Mesendoderm (in vitro differentiated cells): ENCODE measurements around the gene TTC34.

Source experiments
- DNase-seq: peaks from one replicate; pipeline ENCODE4 v3.0.0; 2013
- H2AK5ac ChIP-seq: 2 replicates; pipeline ENCODE4 v1.6.1; 2013; ENCODE audit warnings: low read length, inconsistent platforms
- H2BK120ac ChIP-seq: 2 replicates; pipeline ENCODE4 v1.6.1; 2013; ENCODE audit warnings: low read depth, mild to moderate bottlenecking, low read length, moderate library complexity, mixed read lengths
- H2BK15ac ChIP-seq: replicated peaks from 2 replicates; pipeline ENCODE4 v1.6.1; 2013; ENCODE audit warnings: low read depth, mild to moderate bottlenecking, moderate library complexity
- H2BK5ac ChIP-seq: 2 replicates; pipeline ENCODE4 v1.6.1; 2013; ENCODE audit warnings: low read length, inconsistent platforms
- H3K18ac ChIP-seq: 2 replicates; pipeline ENCODE4 v1.6.1; 2013; ENCODE audit warnings: mild to moderate bottlenecking, low read length, mixed read lengths
- H3K23ac ChIP-seq: one replicate; pipeline ENCODE4 v1.6.1; 2013; ENCODE audit warnings: low read length
- H3K27ac ChIP-seq: 2 replicates; pipeline ENCODE4 v1.5.1; 2013; ENCODE audit warnings: low read depth, mild to moderate bottlenecking, inconsistent platforms, low read length, moderate library complexity
- H3K27me3 ChIP-seq: 2 replicates; pipeline ENCODE4 v1.6.1; 2013; ENCODE audit warnings: low read length, control low read depth, mild to moderate bottlenecking, inconsistent platforms; ENCODE audit not compliant: insufficient read depth, poor library complexity
- H3K36me3 ChIP-seq: 2 replicates; pipeline ENCODE4 v1.6.1; 2013; ENCODE audit warnings: low read length, inconsistent platforms; ENCODE audit not compliant: control insufficient read depth, insufficient read depth
- H3K4ac ChIP-seq: one replicate; pipeline ENCODE4 v1.6.1; 2013; ENCODE audit warnings: low read depth, mild to moderate bottlenecking, low read length, moderate library complexity
- H3K4me1 ChIP-seq: 2 replicates; pipeline ENCODE4 v1.6.1; 2013; ENCODE audit warnings: low read depth, low read length, inconsistent platforms; ENCODE audit not compliant: control insufficient read depth
- H3K4me2 ChIP-seq: 2 replicates; pipeline ENCODE4 v1.6.1; 2013; ENCODE audit warnings: low read length
- H3K4me3 ChIP-seq: 2 replicates; pipeline ENCODE4 v1.5.1; 2013; ENCODE audit warnings: mild to moderate bottlenecking, low read length
- H3K56ac ChIP-seq: one replicate; pipeline ENCODE4 v1.6.1; 2013; ENCODE audit warnings: low read length
- H3K79me1 ChIP-seq: 2 replicates; pipeline ENCODE4 v1.6.1; 2013; ENCODE audit warnings: low read length, inconsistent platforms
- H3K79me2 ChIP-seq: 2 replicates; pipeline ENCODE4 v1.6.1; 2013; ENCODE audit warnings: mild to moderate bottlenecking, low read length; ENCODE audit not compliant: control insufficient read depth, insufficient read depth
- H3K9ac ChIP-seq: 2 replicates; pipeline ENCODE4 v1.6.1; 2013; ENCODE audit warnings: low read length, inconsistent platforms
- H4K5ac ChIP-seq: one replicate; pipeline ENCODE4 v1.6.1; 2013; ENCODE audit warnings: low read length
- H4K8ac ChIP-seq: one replicate; pipeline ENCODE4 v1.6.1; 2013; ENCODE audit warnings: low read depth, mild to moderate bottlenecking, control low read depth, low read length, moderate library complexity
- WGBS: extraction: QIAGEN DNeasy Blood & Tissue Kit; methylation state at CpG from one replicate; pipeline ENCODE4 v1.1.7; 2013; ENCODE audit warnings: low lambda C conversion rate, missing lambda C conversion rate; ENCODE audit not compliant: insufficient coverage; ENCODE audit errors: extremely low coverage; 5-methylcytosine and 5-hydroxymethylcytosine counted together

Gene TTC34

GRCh38 chr1:2845869-2846268 is 44.4 kb upstream of the TTC34 start:
- Histone ChIP-seq H3K4ac (no peak overlapping the region), H3K56ac (no peak overlapping the region), H2BK5ac (no peak overlapping the region), H3K4me1 (no peaks in the 10 kb centered on the region), H4K8ac (no peak overlapping the region), H3K27me3 (no peaks in the 10 kb centered on the region), H3K79me1 (no peaks in the 10 kb centered on the region), H2AK5ac (no peak overlapping the region), H3K79me2 (no peaks in the 10 kb centered on the region), H2BK120ac (no peak overlapping the region), H2BK15ac (no peak overlapping the region), H3K27ac (no peak overlapping the region), H3K9ac (no peak overlapping the region), H3K36me3 (no peaks in the 10 kb centered on the region), H3K18ac (no peak overlapping the region), H3K23ac (no peak overlapping the region), H3K4me2 (no peak overlapping the region), H3K4me3 (no peak overlapping the region), H4K5ac (no peak overlapping the region)
- DNase-seq, result no peak
- WGBS, result no CpG with 5 or more reads among the region's 9 CpGs

- no peak overlapping the region for H2BK15ac ChIP-seq
- no peak overlapping the region for H2BK5ac ChIP-seq
- WGBS, result no CpG with 5 or more reads among the region's 16 CpGs
- H4K5ac ChIP-seq, result no peak overlapping the region
- H3K79me1 ChIP-seq, result no peaks in the 10 kb centered on the region
- no peak overlapping the region for H3K4me3 ChIP-seq
- H3K4ac ChIP-seq, result no peak overlapping the region
- H3K23ac ChIP-seq, result no peak overlapping the region
- H3K36me3 ChIP-seq, result no peaks in the 10 kb centered on the region
- H3K56ac ChIP-seq, result no peak overlapping the region
- no peaks in the 10 kb centered on the region for H3K79me2 ChIP-seq
- no peak overlapping the region for H3K27ac ChIP-seq
- H3K18ac ChIP-seq, result no peak overlapping the region
- no peak overlapping the region for H2AK5ac ChIP-seq
- no peak overlapping the region for H2BK120ac ChIP-seq
- H3K4me2 ChIP-seq, result no peak overlapping the region
- H3K9ac ChIP-seq, result no peak overlapping the region
- no peak overlapping the region for H4K8ac ChIP-seq
- H3K27me3 ChIP-seq, result no peaks in the 10 kb centered on the region
- no peaks in the 10 kb centered on the region for H3K4me1 ChIP-seq
- peak; percentile 34 for DNase-seq
Measured at GRCh38 chr1:2840036-2840809, 38.7 kb upstream of the TTC34 start.

- Histone ChIP-seq H2BK5ac (no peak overlapping the region), H2AK5ac (no peak overlapping the region), H3K36me3 (no peaks in the 10 kb centered on the region), H2BK15ac (no peak overlapping the region), H3K27me3 (no peaks in the 10 kb centered on the region), H3K18ac (no peak overlapping the region), H2BK120ac (no peak overlapping the region), H3K4me2 (no peak overlapping the region), H3K79me1 (no peaks in the 10 kb centered on the region), H3K4me1 (no peaks in the 10 kb centered on the region), H3K4ac (no peak overlapping the region), H4K5ac (no peak overlapping the region), H3K23ac (no peak overlapping the region), H3K9ac (no peak overlapping the region), H3K56ac (no peak overlapping the region), H3K27ac (no peak overlapping the region), H3K4me3 (no peak overlapping the region), H4K8ac (no peak overlapping the region), H3K79me2 (no peaks in the 10 kb centered on the region)
- no peak for DNase-seq
- WGBS, result no CpG with 5 or more reads among the region's 12 CpGs
Measured at GRCh38 chr1:2837823-2838222, 36.3 kb upstream of the TTC34 start.

GRCh38 chr1:2837316-2837715 is 35.8 kb upstream of the TTC34 start:
- Histone ChIP-seq H3K4me1 (no peaks in the 10 kb centered on the region), H2BK5ac (no peak overlapping the region), H3K23ac (no peak overlapping the region), H3K18ac (no peak overlapping the region), H3K36me3 (no peaks in the 10 kb centered on the region), H3K4me2 (no peak overlapping the region), H4K8ac (no peak overlapping the region), H2BK120ac (no peak overlapping the region), H2BK15ac (no peak overlapping the region), H3K27me3 (no peaks in the 10 kb centered on the region), H3K4ac (no peak overlapping the region), H3K9ac (no peak overlapping the region), H4K5ac (no peak overlapping the region), H3K79me2 (no peaks in the 10 kb centered on the region), H3K4me3 (no peak overlapping the region), H3K27ac (no peak overlapping the region), H3K56ac (no peak overlapping the region), H3K79me1 (no peaks in the 10 kb centered on the region), H2AK5ac (no peak overlapping the region)
- no peak for DNase-seq
- WGBS, result no CpG with 5 or more reads among the region's 11 CpGs

- DNase-seq, result no peak
- no peak overlapping the region for H3K4me3 ChIP-seq
- no peak overlapping the region for H2AK5ac ChIP-seq
- H3K9ac ChIP-seq, result no peak overlapping the region
- no peaks in the 10 kb centered on the region for H3K4me1 ChIP-seq
- H3K79me2 ChIP-seq, result no peaks in the 10 kb centered on the region
- H3K23ac ChIP-seq, result no peak overlapping the region
- H3K27ac ChIP-seq, result no peak overlapping the region
- H3K27me3 ChIP-seq, result no peaks in the 10 kb centered on the region
- H2BK120ac ChIP-seq, result no peak overlapping the region
- H4K5ac ChIP-seq, result no peak overlapping the region
- no peak overlapping the region for H3K4me2 ChIP-seq
- no CpG with 5 or more reads among the region's 20 CpGs for WGBS
- no peaks in the 10 kb centered on the region for H3K79me1 ChIP-seq
- no peak overlapping the region for H3K4ac ChIP-seq
- no peak overlapping the region for H2BK5ac ChIP-seq
- no peaks in the 10 kb centered on the region for H3K36me3 ChIP-seq
- no peak overlapping the region for H3K56ac ChIP-seq
- no peak overlapping the region for H2BK15ac ChIP-seq
- H4K8ac ChIP-seq, result no peak overlapping the region
- no peak overlapping the region for H3K18ac ChIP-seq
Measured at GRCh38 chr1:2836333-2836970, 35.0 kb upstream of the TTC34 start.
